ENCODE measurements around the gene CPNE4. TPM values are rescaled to one million over a fixed set of nuclear protein-coding genes. Genes with fewer than 3 reads are reported as not detected.

Gene CPNE4
- total and polyA plus RNA-seq, 8 donors, result 0.15 to 8.9 (median 1.7) TPM

DNA sequence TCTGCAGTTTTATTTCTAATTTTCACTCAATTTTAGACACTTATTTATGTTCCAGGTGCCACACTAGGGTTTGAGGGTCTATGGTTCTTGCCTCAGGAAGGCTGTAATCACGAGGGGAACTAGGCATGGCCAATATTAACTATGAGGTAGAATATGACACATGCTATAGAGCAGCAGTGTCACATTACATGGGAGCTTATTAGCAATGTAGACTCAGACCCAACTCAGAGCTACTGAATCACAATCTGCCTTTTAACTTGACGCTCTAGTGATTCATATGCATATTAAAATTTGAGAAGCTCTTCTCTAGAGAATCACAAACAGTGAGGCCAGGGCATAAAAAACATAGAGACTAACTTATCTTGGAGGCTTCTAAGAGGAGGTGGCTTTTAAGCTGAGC, 499.2 kb downstream of the CPNE4 start:
- intact Hi-C loops (cut with DNase I; ENCODE audit: low total_unique reads), result no loop called here
- no peaks in the 10 kb centered on the region for H3K27me3 ChIP-seq
- no peaks in the 10 kb centered on the region for H3K4me1 ChIP-seq
- no peak for DNase-seq
- no peak for TF ChIP-seq POLR2A (IDR thresholded peaks at IDR 0.05)
- no peak for TF ChIP-seq EP300 (IDR thresholded peaks at IDR 0.05)
- TF ChIP-seq CTCF (IDR thresholded peaks at IDR 0.05), result no peak
- no peak for TF ChIP-seq POLR2AphosphoS5 (IDR thresholded peaks at IDR 0.05)
- H3K4me3 ChIP-seq, result no peak overlapping the region
- no peaks in the 10 kb centered on the region for H3K36me3 ChIP-seq
- no peaks in the 10 kb centered on the region for H3K9me3 ChIP-seq
- WGBS, 5 donors, result 50 to 60% (median 55%) methylated on average over 2 of the region's 2 CpGs
- no peak overlapping the region for H3K27ac ChIP-seq

DNA sequence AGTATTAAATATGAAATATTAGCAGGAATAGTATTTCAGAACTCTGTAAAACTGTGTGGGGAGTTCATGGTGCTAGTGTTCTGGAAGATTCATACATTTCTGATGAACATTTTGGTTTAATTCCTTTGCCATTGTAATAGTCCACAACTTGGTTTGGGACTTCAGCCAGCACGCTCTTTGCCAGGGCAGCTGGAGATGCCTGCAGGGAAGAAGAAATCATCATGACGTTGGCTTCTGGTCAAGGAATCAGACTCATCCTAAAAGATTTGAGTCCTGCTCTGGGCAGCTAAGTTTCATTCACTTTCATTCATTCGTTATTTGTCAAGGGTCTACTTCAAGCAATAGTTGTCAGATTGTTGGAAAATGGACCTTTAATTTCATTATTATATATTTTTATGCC, 499.7 kb downstream of the CPNE4 start:
- no peaks in the 10 kb centered on the region for H3K27me3 ChIP-seq
- no peaks in the 10 kb centered on the region for H3K36me3 ChIP-seq
- no peak for TF ChIP-seq POLR2AphosphoS5 (IDR thresholded peaks at IDR 0.05)
- no peak for TF ChIP-seq EP300 (IDR thresholded peaks at IDR 0.05)
- TF ChIP-seq POLR2A (IDR thresholded peaks at IDR 0.05), result no peak
- TF ChIP-seq CTCF (IDR thresholded peaks at IDR 0.05), result no peak
- H3K27ac ChIP-seq, result no peak overlapping the region
- H3K4me3 ChIP-seq, result no peak overlapping the region
- no peaks in the 10 kb centered on the region for H3K9me3 ChIP-seq
- 76 to 91% (median 80%) methylated on average over 3 of the region's 3 CpGs for WGBS, 5 donors
- no peaks in the 10 kb centered on the region for H3K4me1 ChIP-seq
- intact Hi-C loops (cut with DNase I; ENCODE audit: low total_unique reads), result no loop called here
- DNase-seq, result no peak

DNA sequence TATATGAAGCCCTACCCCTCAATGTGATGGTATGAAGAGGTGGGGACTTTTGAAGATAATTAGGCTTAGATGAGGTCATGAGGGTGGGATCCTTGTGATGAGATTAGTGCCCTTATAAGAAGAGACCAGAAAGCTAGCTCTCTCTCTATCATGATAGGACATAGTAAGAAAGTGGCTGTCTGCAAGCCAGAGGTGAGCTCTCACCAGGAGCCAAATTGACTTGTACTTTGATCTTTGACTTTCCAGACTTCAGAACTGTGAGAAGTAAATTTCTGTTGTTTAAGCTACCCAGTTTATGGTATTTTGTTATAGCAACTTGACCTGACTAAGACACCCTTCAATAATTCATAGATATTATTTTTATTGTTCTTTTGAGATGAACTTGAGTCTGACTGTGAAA, 502.2 kb downstream of the CPNE4 start:
- Histone ChIP-seq H3K9me3 (no peaks in the 10 kb centered on the region), H3K4me1 (no peaks in the 10 kb centered on the region), H3K4me3 (no peak overlapping the region), H3K27ac (no peak overlapping the region), H3K36me3 (no peaks in the 10 kb centered on the region), H3K27me3 (peaks cover 0 to 11% (median 0%) of the 10 kb centered on the region in 3 donors)
- TF ChIP-seq EP300 (IDR thresholded peaks at IDR 0.05), result no peak
- no peak for TF ChIP-seq CTCF (IDR thresholded peaks at IDR 0.05)
- no peak for TF ChIP-seq POLR2AphosphoS5 (IDR thresholded peaks at IDR 0.05)
- no peak for TF ChIP-seq POLR2A (IDR thresholded peaks at IDR 0.05)
- intact Hi-C loops (cut with DNase I; ENCODE audit: low total_unique reads), result no loop called here
- DNase-seq, result no peak

- intact Hi-C loops (cut with DNase I; ENCODE audit: low total_unique reads), result no loop called here
- H3K36me3 ChIP-seq, result no peaks in the 10 kb centered on the region
- TF ChIP-seq CTCF (IDR thresholded peaks at IDR 0.05) (no peak), EP300 (IDR thresholded peaks at IDR 0.05) (no peak)
- H3K4me3 ChIP-seq, result no peak overlapping the region
- H3K9me3 ChIP-seq, result no peaks in the 10 kb centered on the region
- WGBS, 5 donors, result 50 to 74% (median 62%) methylated on average over 1 of the region's 1 CpG
- no peak overlapping the region for H3K27ac ChIP-seq
- DNase-seq, result no peak
- peaks cover 0 to 6% (median 4%) of the 10 kb centered on the region in 4 donors for H3K4me1 ChIP-seq
- H3K27me3 ChIP-seq, result peaks cover 0 to 29% (median 10%) of the 10 kb centered on the region in 3 donors
Observed at GRCh38 chr3:131530843-131531242, 504.0 kb downstream of the CPNE4 start.

All from stomach (tissue), 9 donors.